AG04450 (cell line): Measurements from ENCODE around the gene ZNF552. TPM values are rescaled to one million over a fixed set of nuclear protein-coding genes. Genes with fewer than 3 reads are reported as not detected.
A peak's percentile ranks its signal among the peaks of the same experiment; 100 is the strongest.
"Not testable (repeated sequence)": the region's sequence is repeated elsewhere in the genome, so short reads cannot be mapped to it uniquely, and the experiment has no call there.

Experiments
- CTCF ChIA-PET: fragments of 300-600, 350-600 bp; formaldehyde crosslinking; extraction: SDS; loops from one replicate; lab custom pipeline; 2022; ENCODE audit warnings: antibody characterized with exemption, inconsistent platforms; lab: Charles Lee
- POLR2A ChIA-PET: fragments of 350-600 bp; formaldehyde crosslinking; extraction: SDS; loops from one replicate; lab custom pipeline; 2021; ENCODE audit warnings: antibody characterized with exemption, inconsistent platforms; lab: Yijun Ruan, JAX
- DNase-seq: peaks from one replicate; pipeline ENCODE4 v3.0.0-alpha.2; 2011; ENCODE audit warnings: low read depth, low spot score
- H3K27ac ChIP-seq: one replicate; pipeline ENCODE4 v1.5.1; 2012; ENCODE audit warnings: low read depth, low read length, control low read depth
- H3K27me3 ChIP-seq: one replicate; pipeline ENCODE4 v1.6.0; 2012; ENCODE audit warnings: low read length; ENCODE audit not compliant: control insufficient read depth, insufficient read depth
- H3K4me3 ChIP-seq: 2 replicates; pipeline ENCODE4 v1.5.1; 2011; ENCODE audit warnings: mild to moderate bottlenecking, low read depth, low read length, control low read depth
- H3K9me3 ChIP-seq: 2 replicates; pipeline ENCODE4 v1.5.1; 2012; ENCODE audit warnings: low read length; ENCODE audit not compliant: control insufficient read depth, insufficient read depth
- polyA plus RNA-seq: library from polyadenylated mRNA; depleted of rRNA; stranded (reverse); fragments of >200 nt; gene quantifications from 2 replicates; pipeline ENCODE4 v1.2.3, GENCODE V29; 2011
- TF ChIP-seq, protein P1 (sequence below): IDR thresholded peaks from 2 replicates; pipeline ENCODE4 v1.5.1; 2011; ENCODE audit warnings: low read depth, low read length, control low read depth, inconsistent platforms

Gene ZNF552
- polyA plus RNA-seq, 1 experiment, result 2.8 TPM

DNA sequence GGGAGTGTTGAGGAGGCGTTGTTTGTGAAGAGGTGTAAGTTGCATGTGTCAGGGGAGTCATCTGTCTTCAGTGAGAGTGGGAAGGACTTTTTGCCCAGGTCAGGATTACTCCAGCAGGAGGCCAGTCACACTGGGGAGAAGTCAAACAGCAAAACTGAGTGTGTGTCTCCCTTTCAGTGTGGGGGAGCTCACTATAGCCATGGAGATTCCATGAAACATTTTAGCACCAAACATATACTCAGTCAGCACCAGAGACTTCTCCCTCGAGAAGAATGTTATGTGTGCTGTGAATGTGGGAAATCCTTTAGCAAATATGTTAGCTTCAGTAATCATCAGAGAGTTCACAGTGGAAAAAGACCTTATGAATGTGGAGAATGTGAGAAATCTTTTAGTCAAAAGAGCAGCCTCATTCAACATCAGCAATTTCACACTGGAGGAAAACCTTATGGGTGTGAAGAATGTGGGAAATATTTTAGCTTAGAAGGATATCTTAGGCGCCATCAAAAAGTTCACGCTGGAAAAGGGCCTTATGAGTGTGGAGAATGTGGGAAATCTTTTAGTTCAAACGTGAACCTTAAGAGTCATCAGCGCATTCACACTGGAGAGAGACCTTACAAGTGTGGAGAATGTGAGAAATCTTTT lies 26.5 kb upstream of the ZNF552 start:
- H3K9me3 ChIP-seq, result no peaks in the 10 kb centered on the region
- ChIA-PET POLR2A (no interaction called here), CTCF (no interaction called here)
- TF ChIP-seq, protein P1, sequence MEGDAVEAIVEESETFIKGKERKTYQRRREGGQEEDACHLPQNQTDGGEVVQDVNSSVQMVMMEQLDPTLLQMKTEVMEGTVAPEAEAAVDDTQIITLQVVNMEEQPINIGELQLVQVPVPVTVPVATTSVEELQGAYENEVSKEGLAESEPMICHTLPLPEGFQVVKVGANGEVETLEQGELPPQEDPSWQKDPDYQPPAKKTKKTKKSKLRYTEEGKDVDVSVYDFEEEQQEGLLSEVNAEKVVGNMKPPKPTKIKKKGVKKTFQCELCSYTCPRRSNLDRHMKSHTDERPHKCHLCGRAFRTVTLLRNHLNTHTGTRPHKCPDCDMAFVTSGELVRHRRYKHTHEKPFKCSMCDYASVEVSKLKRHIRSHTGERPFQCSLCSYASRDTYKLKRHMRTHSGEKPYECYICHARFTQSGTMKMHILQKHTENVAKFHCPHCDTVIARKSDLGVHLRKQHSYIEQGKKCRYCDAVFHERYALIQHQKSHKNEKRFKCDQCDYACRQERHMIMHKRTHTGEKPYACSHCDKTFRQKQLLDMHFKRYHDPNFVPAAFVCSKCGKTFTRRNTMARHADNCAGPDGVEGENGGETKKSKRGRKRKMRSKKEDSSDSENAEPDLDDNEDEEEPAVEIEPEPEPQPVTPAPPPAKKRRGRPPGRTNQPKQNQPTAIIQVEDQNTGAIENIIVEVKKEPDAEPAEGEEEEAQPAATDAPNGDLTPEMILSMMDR, result no peak
- H3K27me3 ChIP-seq, result no peaks in the 10 kb centered on the region
- no peak overlapping the region for H3K4me3 ChIP-seq
- no peak overlapping the region for H3K27ac ChIP-seq
- no peak for DNase-seq

DNA sequence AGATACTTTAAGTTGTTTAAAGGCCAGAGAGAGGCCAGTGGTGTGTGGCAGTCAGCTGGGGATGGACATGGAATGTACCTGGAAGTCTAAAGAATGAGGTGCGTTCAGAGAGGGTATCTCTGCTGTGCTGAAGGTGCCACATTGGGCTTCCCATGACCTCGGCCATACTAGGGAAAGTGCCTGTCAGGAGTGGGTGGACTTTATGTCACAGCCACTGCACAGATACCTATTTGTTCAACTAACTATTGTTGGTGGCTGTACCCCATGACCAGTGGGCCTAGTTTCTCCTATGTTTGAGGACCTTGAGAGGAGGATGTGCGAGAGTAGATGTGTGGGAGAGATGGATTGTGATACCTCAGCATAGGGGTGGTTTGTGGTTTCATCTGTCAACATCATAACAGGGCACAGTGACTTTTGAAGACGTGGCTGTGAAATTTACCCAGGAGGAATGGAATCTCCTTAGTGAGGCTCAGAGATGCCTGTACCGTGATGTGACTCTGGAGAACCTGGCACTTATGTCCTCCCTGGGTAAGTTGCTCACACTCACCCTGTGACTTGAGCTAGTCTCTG lies 24.0 kb upstream of the ZNF552 start:
- H3K27me3 ChIP-seq, H3K9me3 ChIP-seq, POLR2A ChIA-PET, CTCF ChIA-PET, DNase-seq, H3K27ac ChIP-seq, H3K4me3 ChIP-seq: not testable (repeated sequence)

DNA sequence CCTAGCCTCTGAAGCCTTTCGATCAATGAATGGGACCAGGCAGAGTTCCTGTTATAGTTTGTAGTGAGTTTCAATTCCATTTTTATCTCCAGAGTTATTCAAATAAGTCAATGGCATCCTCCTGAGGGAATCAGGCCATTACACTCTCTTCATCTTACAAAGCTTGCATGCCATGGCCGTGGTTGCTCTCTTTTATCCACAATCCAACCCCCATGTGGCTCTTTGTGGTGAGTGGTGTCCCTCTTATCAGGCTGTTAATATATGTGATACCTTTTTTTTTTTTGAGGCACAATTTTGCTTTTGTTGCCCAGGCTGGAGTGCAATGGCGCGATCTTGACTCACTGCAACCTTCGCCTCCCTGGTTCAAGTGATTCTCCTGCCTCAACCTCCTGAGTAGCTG lies 22.3 kb upstream of the ZNF552 start:
- H3K4me3 ChIP-seq, H3K27me3 ChIP-seq, H3K27ac ChIP-seq, H3K9me3 ChIP-seq, DNase-seq, POLR2A ChIA-PET: not testable (repeated sequence)
- CTCF ChIA-PET, result interaction anchor here (0.6 kb wide), 1 partner anchor 321 kb away, joined by 3 read pairs; no protein-coding TSS in a partner anchor

DNA sequence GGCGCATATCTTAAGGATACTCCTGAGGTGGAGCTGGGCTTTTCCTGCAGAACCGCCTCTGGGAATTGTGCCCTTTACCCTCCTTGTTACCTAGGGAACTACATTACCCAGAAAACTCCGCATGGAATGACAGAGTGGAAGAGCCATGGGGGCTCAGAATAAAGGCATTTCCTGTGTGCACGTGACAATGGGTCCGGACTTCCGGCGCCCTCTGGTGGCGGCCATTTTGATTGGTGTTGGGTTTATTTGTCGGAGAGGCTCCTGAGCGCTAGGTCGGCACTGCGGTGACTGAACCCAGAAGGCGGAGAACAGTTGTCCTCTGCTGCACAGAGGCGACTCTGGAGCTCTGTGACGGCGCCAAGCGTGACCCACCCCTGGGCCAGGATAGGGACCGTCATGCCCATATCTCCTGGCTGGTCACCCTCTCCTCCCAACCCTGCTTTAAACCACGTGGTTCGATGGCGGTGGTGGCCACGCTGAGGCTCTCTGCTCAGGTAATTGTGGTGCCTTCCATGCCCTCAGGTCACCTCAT lies 15.4 kb upstream of the ZNF552 start, which contains the start of gene ZNF587B:
TSS of gene ZNF587B (plus strand) at position 229 of the 532 bp plus-strand sequence. CDS start at position 459, 230 bp downstream.
- Histone ChIP-seq H3K27ac (peak within 1 kb of the TSS; percentile 61), H3K4me3 (peak within 1 kb of the TSS; percentile 69), H3K27me3 (no peaks in the 10 kb centered on the region), H3K9me3 (no peaks in the 10 kb centered on the region; the same call in 1 of the 2 replicates)
- ChIA-PET CTCF (interaction anchor here (0.6 to 1.1 kb wide), 4 partner anchors 11 to 714 kb away, joined by 3 to 5 read pairs (median 3); no protein-coding TSS in a partner anchor), POLR2A (no interaction called here)
- DNase-seq, result peak; percentile 27
- TF ChIP-seq, protein P1, result peak; percentile 40

DNA sequence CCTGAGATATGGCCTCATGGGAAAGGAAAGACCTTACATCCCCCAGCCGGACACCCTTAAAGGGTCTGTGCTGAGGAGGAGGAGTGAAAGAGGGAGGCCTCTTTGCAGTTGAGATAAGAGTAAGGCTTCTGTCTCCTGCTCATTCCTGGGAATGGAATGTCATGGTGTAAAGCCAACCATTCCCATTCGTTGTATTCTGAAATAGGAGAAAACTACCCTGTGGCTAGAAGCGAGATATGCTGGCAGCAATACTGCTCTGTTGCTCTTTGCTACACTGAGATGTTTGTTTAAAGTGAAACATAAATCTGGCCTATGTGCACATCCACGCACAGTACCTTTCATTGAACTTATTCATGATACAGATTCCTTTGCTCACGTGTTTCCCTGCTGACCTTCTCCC lies 14.6 kb upstream of the ZNF552 start:
- POLR2A ChIA-PET, result no interaction called here
- DNase-seq, result no peak

More for the DNA sequence above, 14.6 kb upstream of the ZNF552 start:
- TF ChIP-seq, protein P1, result no peak
- CTCF ChIA-PET, result interaction anchor here (0.7 to 1.1 kb wide), 2 partner anchors 121 to 715 kb away, joined by 3 read pairs; no protein-coding TSS in a partner anchor
- Histone ChIP-seq H3K4me3 (no peak overlapping the region), H3K27ac (peak overlapping the region; percentile 21), H3K27me3 (no peaks in the 10 kb centered on the region), H3K9me3 (no peaks in the 10 kb centered on the region; the same call in 1 of the 2 replicates)
